ENCODE results near the gene SSBP4. TPM values are rescaled to one million over a fixed set of nuclear protein-coding genes. Genes with fewer than 3 reads are reported as not detected.

Gene SSBP4
- total and polyA plus RNA-seq, 9 of the 15 experiments (the other 6 are each of a cell fraction or from before 2014, with no cell fraction given), result 1.1 to 189 (median 39.0) TPM

DNA sequence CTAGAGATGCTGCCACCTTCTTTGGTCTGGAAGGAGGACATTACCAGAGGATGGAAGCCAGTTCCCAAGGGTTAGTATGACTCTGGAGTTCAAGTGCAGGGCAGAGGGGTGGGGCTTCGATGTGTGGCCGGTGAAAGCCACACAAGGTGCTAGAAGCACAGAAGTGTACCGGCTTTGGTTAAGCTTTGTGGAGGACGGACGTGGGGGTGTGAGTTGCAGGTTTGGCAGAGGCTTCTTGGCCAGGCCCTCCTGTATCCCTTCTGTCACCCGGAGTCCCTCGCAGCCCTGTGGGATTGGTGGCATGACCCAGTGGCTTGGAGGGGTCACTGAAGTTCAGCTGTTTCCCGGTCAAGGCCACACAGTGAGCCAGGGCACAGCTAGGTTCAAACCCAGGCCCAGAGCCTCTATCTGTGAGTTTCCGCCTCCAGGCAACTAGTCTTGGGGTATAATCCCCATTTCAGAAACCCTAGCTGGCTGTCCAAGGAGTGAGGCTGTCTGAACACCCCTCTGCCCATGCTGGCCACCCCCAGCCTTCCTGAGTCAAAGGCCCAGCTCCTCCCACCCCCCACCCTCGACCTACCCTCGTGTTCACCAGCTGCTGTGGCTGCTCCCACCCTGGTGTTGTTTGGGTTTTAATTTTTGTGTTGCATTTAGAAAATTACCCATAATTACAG, 4.6 kb upstream of the SSBP4 start (continued):
- TF ChIP-seq RNF2 (IDR thresholded peaks at IDR 0.05) (0 out of 2 replicates have a peak, but pooled peaks have one; percentile 65), ZNF407 (IDR thresholded peaks at IDR 0.05; ENCODE audit: low read depth) (no peak), YY1 (IDR thresholded peaks at IDR 0.05; ENCODE audit: borderline replicate concordance in 1 of 3, control insufficient read depth in 1 of 3, extremely low read depth in 1 of 3, insufficient read depth in 3 of 3, insufficient read length in 1 of 3, insufficient replicate concordance in 2 of 3, low read depth in 1 of 3, low read length in 2 of 3) (peak in 1 of 3 experiments; percentile 55), ZNF184 (CRISPR knock-in tag; IDR thresholded peaks at IDR 0.05) (no peak), MBD1 (CRISPR knock-in tag; IDR thresholded peaks at IDR 0.05) (no peak), SIN3A (IDR thresholded peaks at IDR 0.05; ENCODE audit: borderline replicate concordance in 2 of 2, control insufficient read depth in 1 of 2, low read depth in 2 of 2, low read length in 2 of 2) (no peak), CTBP1 (IDR thresholded peaks at IDR 0.05; ENCODE audit: borderline replicate concordance) (peak; percentile 24; the same call in 1 of the 2 replicates), ZNF445 (CRISPR knock-in tag; IDR thresholded peaks at IDR 0.05; ENCODE audit: low read depth) (no peak), RBM22 (IDR thresholded peaks at IDR 0.05; ENCODE audit: low read depth, low read length, poor library complexity, severe bottlenecking) (no peak), TBP (optimal IDR thresholded peaks at IDR 0.05; ENCODE audit: low read depth, low read length) (no peak), KDM2B (CRISPR knock-in tag; IDR thresholded peaks at IDR 0.05) (no peak), LARP7 (IDR thresholded peaks at IDR 0.05) (no peak), ZNF431 (CRISPR knock-in tag; IDR thresholded peaks at IDR 0.05) (no peak)
- TF ChIP-seq, protein P1, sequence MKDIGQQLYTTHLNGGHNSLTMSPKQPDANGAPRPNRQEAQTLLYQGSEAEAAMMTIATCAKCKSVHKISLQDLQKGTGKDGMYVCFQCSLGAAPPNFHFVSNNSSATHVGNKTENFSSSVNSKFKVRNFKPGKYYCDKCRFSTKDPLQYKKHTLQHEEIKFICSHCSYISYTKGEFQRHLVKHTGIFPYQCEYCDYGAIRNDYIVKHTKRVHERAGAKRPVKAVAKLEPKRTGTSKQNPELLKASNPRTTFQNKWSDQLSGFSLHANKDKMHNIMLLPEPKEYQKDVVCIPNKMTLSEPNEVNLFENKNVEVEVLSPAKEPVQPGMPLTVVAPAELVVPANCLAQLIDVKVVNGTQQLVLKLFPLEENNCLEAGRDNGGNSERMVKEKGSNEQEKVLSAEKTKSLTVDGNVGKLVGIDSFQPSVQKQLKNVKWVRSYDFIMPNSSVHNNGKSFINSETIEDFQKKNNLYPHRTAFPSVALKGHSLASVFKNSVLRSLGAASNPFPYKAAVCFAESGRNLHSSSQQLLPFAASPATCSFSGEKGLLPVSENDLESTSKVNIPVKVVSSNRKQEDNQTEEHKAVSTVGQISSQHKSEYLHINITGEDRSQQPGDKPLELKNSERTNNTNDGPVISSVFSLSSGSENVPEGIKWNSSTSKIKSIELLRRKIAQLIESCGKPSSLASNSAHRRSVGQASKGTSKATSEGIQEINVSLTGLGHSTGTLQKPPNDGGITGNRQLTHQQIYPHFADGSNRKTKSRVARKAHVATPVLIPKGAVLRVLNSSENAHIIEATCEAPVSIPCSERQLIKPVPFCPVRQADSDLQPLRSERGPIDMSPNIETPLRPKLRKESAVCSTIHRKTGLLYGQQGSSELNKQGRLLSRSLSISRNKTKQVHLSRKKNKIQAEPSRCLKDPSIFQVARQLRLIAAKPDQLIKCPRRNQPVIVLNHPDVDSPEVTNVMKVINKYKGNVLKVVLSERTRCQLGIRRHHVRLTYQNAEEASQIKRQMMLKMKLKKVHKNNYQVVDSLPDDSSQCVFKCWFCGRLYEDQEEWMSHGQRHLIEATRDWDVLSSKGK (CRISPR knock-in tag; IDR thresholded peaks at IDR 0.05), result no peak

All from K562 (cell line).